Measurements from ENCODE around the gene UMAD1. TPM values are rescaled to one million over a fixed set of nuclear protein-coding genes. Genes with fewer than 3 reads are reported as not detected.

UMAD1 gene
- total and polyA plus RNA-seq, 2 of the 4 experiments (the other 2 are of a cell fraction), result 5.2 to 8.4 TPM

- Histone ChIP-seq H4K20me1 (ENCODE audit: insufficient read depth, low read length) (no peaks in the 10 kb centered on the region), H3K79me1 (ENCODE audit: low read depth in 1 of 2, low read length in 2 of 2) (peaks cover 0 to 2% of the 10 kb centered on the region in 2 experiments; a peak in 2 of 4 replicates), H4K91ac (ENCODE audit: insufficient read depth, low read depth, low read length) (no peak overlapping the region), H3K36me3 (ENCODE audit: control insufficient read depth, insufficient read depth, low read length) (no peaks in the 10 kb centered on the region), H3K14ac (replicated peaks; ENCODE audit: low read depth, low read length) (no peak overlapping the region), H3K4me3 (ENCODE audit: insufficient read depth, low read depth, low read length) (no peak overlapping the region), H3K27me3 (ENCODE audit: control insufficient read depth, insufficient read depth, low read length) (no peaks in the 10 kb centered on the region), H4K5ac (ENCODE audit: low read depth, low read length) (no peak overlapping the region), H3K9me3 (ENCODE audit: control insufficient read depth, insufficient read depth, low read length) (peaks cover 6% of the 10 kb centered on the region; the same call in 1 of the 2 replicates), H2BK20ac (ENCODE audit: low read depth, low read length) (no peak overlapping the region), H3K4me1 (ENCODE audit: control insufficient read depth, insufficient read depth, low read length) (no peaks in the 10 kb centered on the region), H3K27ac (ENCODE audit: insufficient read depth, low read length) (no peak overlapping the region), H2AK9ac (replicated peaks; ENCODE audit: low read depth, low read length, poor library complexity) (no peak overlapping the region), H3K18ac (ENCODE audit: low read depth, low read length) (no peak overlapping the region), H3K9ac (ENCODE audit: low read depth, low read length) (no peak overlapping the region), H2BK120ac (ENCODE audit: low read depth, low read length) (no peak overlapping the region), H2AK5ac (ENCODE audit: low read depth, low read length) (no peak overlapping the region), H3K23ac (ENCODE audit: low read depth, low read length) (no peak overlapping the region), H2BK15ac (ENCODE audit: low read depth, low read length) (no peak overlapping the region), H4K8ac (ENCODE audit: low read depth in 2 of 2, low read length in 2 of 2) (no peak overlapping the region), H2AFZ (replicated peaks; ENCODE audit: low read length, poor library complexity) (no peak overlapping the region), H2BK5ac (ENCODE audit: low read depth, low read length, poor library complexity, severe bottlenecking) (no peak overlapping the region), H3K4me2 (ENCODE audit: low read depth, low read length) (no peak overlapping the region), H3K56ac (ENCODE audit: extremely low read depth, insufficient read depth, low read length) (no peak overlapping the region), H3K9me1 (ENCODE audit: insufficient read depth, low read length) (no peaks in the 10 kb centered on the region; the same call in 1 of the 2 replicates), H3K4ac (ENCODE audit: low read depth, low read length) (no peak overlapping the region)
- dilution Hi-C loops (cut with HindIII; ENCODE audit: low sequenced_read_pairs, unreplicated experiment) (no loop called here), intact Hi-C loops (cut with micrococcal nuclease) (no loop called here), in situ Hi-C loops (cut with MboI; ENCODE audit: low sequenced_read_pairs) (no loop called here)
- ChIA-PET POLR2A (ENCODE audit: unreplicated experiment) (interaction anchor here (1.0 kb wide), 1 partner anchor 11 kb away, joined by 3 read pairs; no protein-coding TSS in a partner anchor), CTCF (no interaction called here)
- no peak for DNase-seq
- TF ChIP-seq BHLHE40 (IDR thresholded peaks at IDR 0.05; ENCODE audit: low read depth, low read length), result no peak
- TF ChIP-seq RAD21 (IDR thresholded peaks at IDR 0.05; ENCODE audit: low read length), result no peak
- no TSS peak for BruUV-seq (replicated peaks)
- WGBS, 2 experiments (ENCODE audit: extremely low coverage in 2 of 2, insufficient read length in 1 of 2), result no CpG with 5 or more reads among the region's 4 CpGs
- ATAC-seq (ENCODE audit: low read depth), result no peak
These were observed 64.3 kb downstream of the UMAD1 start for GRCh38 chr7:7704867-7705266.
